Measurements from ENCODE around the gene SPDL1. TPM values are rescaled to one million over a fixed set of nuclear protein-coding genes. Genes with fewer than 3 reads are reported as not detected.

SPDL1 gene
- total and polyA plus RNA-seq, 2 of the 4 experiments (the other 2 are of a cell fraction) = 18.8 to 29.4 TPM

GRCh38 chr5:169627551-169627950 lies 44.0 kb downstream of the SPDL1 start:
- Histone ChIP-seq H2BK15ac (ENCODE audit: low read depth, low read length) (peak overlapping the region; percentile 96), H3K56ac (ENCODE audit: extremely low read depth, insufficient read depth, low read length) (no peak overlapping the region), H3K27ac (ENCODE audit: insufficient read depth, low read length) (no peak overlapping the region), H3K36me3 (ENCODE audit: control insufficient read depth, insufficient read depth, low read length) (no peaks in the 10 kb centered on the region), H2AFZ (replicated peaks; ENCODE audit: low read length, poor library complexity) (no peak overlapping the region), H3K18ac (ENCODE audit: low read depth, low read length) (peak overlapping the region; percentile 1; the same call in 1 of the 2 replicates), H3K4me2 (ENCODE audit: low read depth, low read length) (no peak overlapping the region), H3K9me3 (ENCODE audit: control insufficient read depth, insufficient read depth, low read length) (no peaks in the 10 kb centered on the region), H3K9me1 (ENCODE audit: insufficient read depth, low read length) (peaks cover 8% of the 10 kb centered on the region; the same call in 1 of the 2 replicates), H2BK5ac (ENCODE audit: low read depth, low read length, poor library complexity, severe bottlenecking) (peak overlapping the region; percentile 71), H3K79me1 (ENCODE audit: low read depth in 1 of 2, low read length in 2 of 2) (no peaks in the 10 kb centered on the region; a peak in 1 of 4 replicates), H3K4ac (ENCODE audit: low read depth, low read length) (peak overlapping the region; percentile 36; the same call in 1 of the 2 replicates), H2BK120ac (ENCODE audit: low read depth, low read length) (peak overlapping the region; percentile 66), H2AK5ac (ENCODE audit: low read depth, low read length) (peak overlapping the region; percentile 85), H2AK9ac (replicated peaks; ENCODE audit: low read depth, low read length, poor library complexity) (no peak overlapping the region), H4K20me1 (ENCODE audit: insufficient read depth, low read length) (no peaks in the 10 kb centered on the region), H3K27me3 (ENCODE audit: control insufficient read depth, insufficient read depth, low read length) (no peaks in the 10 kb centered on the region), H3K23ac (ENCODE audit: low read depth, low read length) (0 out of 2 replicates have a peak overlapping the region, but pooled peaks have one; percentile 31), H3K4me1 (ENCODE audit: control insufficient read depth, insufficient read depth, low read length) (peaks cover 11% of the 10 kb centered on the region), H3K14ac (replicated peaks; ENCODE audit: low read depth, low read length) (no peak overlapping the region), H3K4me3 (ENCODE audit: insufficient read depth, low read depth, low read length) (no peak overlapping the region), H4K5ac (ENCODE audit: low read depth, low read length) (no peak overlapping the region), H2BK20ac (ENCODE audit: low read depth, low read length) (peak overlapping the region; percentile 82; the same call in 1 of the 2 replicates), H4K8ac (ENCODE audit: low read depth in 2 of 2, low read length in 2 of 2) (no peak overlapping the region), H3K9ac (ENCODE audit: low read depth, low read length) (no peak overlapping the region), H4K91ac (ENCODE audit: insufficient read depth, low read depth, low read length) (no peak overlapping the region; the same call in 1 of the 2 replicates)
- in situ Hi-C loops (cut with MboI; ENCODE audit: low sequenced_read_pairs) = no loop called here
- TF ChIP-seq CTCF (conservative IDR thresholded peaks at IDR 0.05; ENCODE audit: low read depth, low read length) (no peak), NFE2L2 (IDR thresholded peaks at IDR 0.05; ENCODE audit: low read depth, low read length) (no peak), ELK1 (IDR thresholded peaks at IDR 0.05; ENCODE audit: borderline replicate concordance, low read depth, low read length) (no peak), CEBPB (IDR thresholded peaks at IDR 0.05; ENCODE audit: low read depth, low read length) (no peak), SMC3 (IDR thresholded peaks at IDR 0.05; ENCODE audit: low read depth, low read length) (no peak), CHD1 (IDR thresholded peaks at IDR 0.05; ENCODE audit: low read depth, low read length) (no peak), FOS (IDR thresholded peaks at IDR 0.05; ENCODE audit: low read depth, low read length) (no peak), RAD21 (IDR thresholded peaks at IDR 0.05; ENCODE audit: low read length) (no peak), RCOR1 (IDR thresholded peaks at IDR 0.05; ENCODE audit: insufficient replicate concordance, low read length) (no peak), USF2 (IDR thresholded peaks at IDR 0.05; ENCODE audit: low read depth, low read length) (no peak)
- ChIA-PET POLR2A (ENCODE audit: unreplicated experiment) (no interaction called here), CTCF (no interaction called here)
- dilution Hi-C loops (cut with HindIII; ENCODE audit: low sequenced_read_pairs, unreplicated experiment) = no loop called here
- no CpG with 5 or more reads among the region's 3 CpGs for WGBS, 2 experiments (ENCODE audit: extremely low coverage in 2 of 2, insufficient read length in 1 of 2)
- ATAC-seq (ENCODE audit: low read depth) (no peak), DNase-seq (no peak)
- no TSS peak for BruUV-seq (replicated peaks)
- intact Hi-C loops (cut with micrococcal nuclease) = no loop called here

Measured in IMR-90 (cell line).